Activated naive CD8-positive, alpha-beta T cell treated with anti-CD3 and anti-CD28 coated beads, Interleukin-2, amount 50 U/mL, for 24 hours (primary cell): Measurements from ENCODE around the gene TEX22.

Experiments used
- ATAC-seq: fragments of 150-1000 bp; cut with Tn5 transposase; one replicate; pipeline ENCODE4 v1.10.0; 2021
- DNase-seq: peaks from one replicate; pipeline ENCODE4 v3.0.0; 2021
- H3K27ac Mint-ChIP-seq: one replicate; pipeline ENCODE4 v1.8.0; 2021; ENCODE audit warnings: mild to moderate bottlenecking, mixed read lengths
- H3K27me3 Mint-ChIP-seq: one replicate; pipeline ENCODE4 v1.8.0; 2021; ENCODE audit warnings: mixed read lengths
- H3K36me3 Mint-ChIP-seq: one replicate; pipeline ENCODE4 v1.8.0; 2021; ENCODE audit warnings: low read depth, mixed read lengths
- H3K4me1 Mint-ChIP-seq: one replicate; pipeline ENCODE4 v1.8.0; 2021; ENCODE audit warnings: mixed read lengths
- H3K4me3 Mint-ChIP-seq: one replicate; pipeline ENCODE4 v1.8.0; 2021; ENCODE audit warnings: mild to moderate bottlenecking, moderate library complexity, mixed read lengths
- H3K9me3 Mint-ChIP-seq: one replicate; pipeline ENCODE4 v1.8.0; 2021; ENCODE audit warnings: mixed read lengths

TEX22 gene

GRCh38 chr14:105423488-105424195 is 25.3 kb downstream of the TEX22 start:
- H3K36me3 Mint-ChIP-seq, result peaks cover 38% of the 10 kb centered on the region
- no peak for ATAC-seq
- DNase-seq, result no peak
- peaks cover 34% of the 10 kb centered on the region for H3K4me1 Mint-ChIP-seq
- no peak overlapping the region for H3K27ac Mint-ChIP-seq
- no peak overlapping the region for H3K4me3 Mint-ChIP-seq
- no peaks in the 10 kb centered on the region for H3K27me3 Mint-ChIP-seq
- H3K9me3 Mint-ChIP-seq, result peaks cover 4% of the 10 kb centered on the region

- no peak for ATAC-seq
- no peaks in the 10 kb centered on the region for H3K27me3 Mint-ChIP-seq
- peaks cover 46% of the 10 kb centered on the region for H3K36me3 Mint-ChIP-seq
- no peak overlapping the region for H3K27ac Mint-ChIP-seq
- no peak for DNase-seq
- H3K9me3 Mint-ChIP-seq, result peaks cover 4% of the 10 kb centered on the region
- no peak overlapping the region for H3K4me3 Mint-ChIP-seq
- H3K4me1 Mint-ChIP-seq, result peaks cover 34% of the 10 kb centered on the region
Measured at GRCh38 chr14:105424861-105425260, 26.5 kb downstream of the TEX22 start.

- H3K4me3 Mint-ChIP-seq, result no peak overlapping the region
- no peak for ATAC-seq
- H3K27me3 Mint-ChIP-seq, result no peaks in the 10 kb centered on the region
- H3K27ac Mint-ChIP-seq, result no peak overlapping the region
- peaks cover 34% of the 10 kb centered on the region for H3K4me1 Mint-ChIP-seq
- peaks cover 4% of the 10 kb centered on the region for H3K9me3 Mint-ChIP-seq
- DNase-seq, result no peak
- H3K36me3 Mint-ChIP-seq, result peaks cover 56% of the 10 kb centered on the region
Measured at GRCh38 chr14:105425823-105426247, 27.5 kb downstream of the TEX22 start.

GRCh38 chr14:105426416-105427130 is 28.2 kb downstream of the TEX22 start:
- DNase-seq (no peak), ATAC-seq (no peak)
- Mint-ChIP-seq H3K36me3 (peaks cover 59% of the 10 kb centered on the region), H3K4me1 (peaks cover 31% of the 10 kb centered on the region), H3K4me3 (no peak overlapping the region), H3K27ac (no peak overlapping the region), H3K27me3 (no peaks in the 10 kb centered on the region), H3K9me3 (peaks cover 4% of the 10 kb centered on the region)

GRCh38 chr14:105427412-105427811 is 29.1 kb downstream of the TEX22 start:
- peaks cover 4% of the 10 kb centered on the region for H3K9me3 Mint-ChIP-seq
- peaks cover 23% of the 10 kb centered on the region for H3K4me1 Mint-ChIP-seq
- peaks cover 53% of the 10 kb centered on the region for H3K36me3 Mint-ChIP-seq
- H3K27ac Mint-ChIP-seq, result no peak overlapping the region
- H3K27me3 Mint-ChIP-seq, result no peaks in the 10 kb centered on the region
- ATAC-seq, result no peak
- DNase-seq, result no peak
- no peak overlapping the region for H3K4me3 Mint-ChIP-seq

- H3K27ac Mint-ChIP-seq, result no peak overlapping the region
- H3K27me3 Mint-ChIP-seq, result no peaks in the 10 kb centered on the region
- H3K36me3 Mint-ChIP-seq, result peaks cover 48% of the 10 kb centered on the region
- ATAC-seq, result no peak
- peaks cover 4% of the 10 kb centered on the region for H3K9me3 Mint-ChIP-seq
- H3K4me3 Mint-ChIP-seq, result no peak overlapping the region
- H3K4me1 Mint-ChIP-seq, result peaks cover 18% of the 10 kb centered on the region
- no peak for DNase-seq
Measured at GRCh38 chr14:105427936-105428485, 29.7 kb downstream of the TEX22 start.

GRCh38 chr14:105430042-105430441 is 31.7 kb downstream of the TEX22 start:
- Mint-ChIP-seq H3K9me3 (peaks cover 4% of the 10 kb centered on the region), H3K4me3 (no peak overlapping the region), H3K27me3 (no peaks in the 10 kb centered on the region), H3K27ac (no peak overlapping the region), H3K36me3 (peaks cover 49% of the 10 kb centered on the region), H3K4me1 (peaks cover 18% of the 10 kb centered on the region)
- ATAC-seq (no peak), DNase-seq (no peak)

GRCh38 chr14:105430565-105430964 is 32.2 kb downstream of the TEX22 start:
- Mint-ChIP-seq H3K9me3 (peaks cover 4% of the 10 kb centered on the region), H3K27ac (no peak overlapping the region), H3K36me3 (peaks cover 51% of the 10 kb centered on the region), H3K4me3 (no peak overlapping the region), H3K27me3 (no peaks in the 10 kb centered on the region), H3K4me1 (peaks cover 20% of the 10 kb centered on the region)
- ATAC-seq (no peak), DNase-seq (no peak)

- Mint-ChIP-seq H3K4me1 (peaks cover 21% of the 10 kb centered on the region), H3K4me3 (no peak overlapping the region), H3K9me3 (peaks cover 4% of the 10 kb centered on the region), H3K27me3 (no peaks in the 10 kb centered on the region), H3K36me3 (peaks cover 50% of the 10 kb centered on the region), H3K27ac (no peak overlapping the region)
- no peak for DNase-seq
- no peak for ATAC-seq
Measured at GRCh38 chr14:105431256-105431655, 32.9 kb downstream of the TEX22 start.

GRCh38 chr14:105432657-105433056 is 34.3 kb downstream of the TEX22 start:
- no peak overlapping the region for H3K4me3 Mint-ChIP-seq
- H3K4me1 Mint-ChIP-seq, result peaks cover 13% of the 10 kb centered on the region
- H3K27ac Mint-ChIP-seq, result no peak overlapping the region
- DNase-seq (no peak), ATAC-seq (no peak)
- H3K9me3 Mint-ChIP-seq, result no peaks in the 10 kb centered on the region
- H3K36me3 Mint-ChIP-seq, result peaks cover 39% of the 10 kb centered on the region
- H3K27me3 Mint-ChIP-seq, result no peaks in the 10 kb centered on the region

- Mint-ChIP-seq H3K27me3 (no peaks in the 10 kb centered on the region), H3K36me3 (peaks cover 36% of the 10 kb centered on the region), H3K9me3 (no peaks in the 10 kb centered on the region)
Measured at GRCh38 chr14:105433161-105433605, 34.8 kb downstream of the TEX22 start.

GRCh38 chr14:105436402-105436801 is 38.1 kb downstream of the TEX22 start:
- peaks cover 11% of the 10 kb centered on the region for H3K36me3 Mint-ChIP-seq
- DNase-seq, result no peak
- no peak for ATAC-seq
- no peaks in the 10 kb centered on the region for H3K27me3 Mint-ChIP-seq
- H3K4me1 Mint-ChIP-seq, result peaks cover 8% of the 10 kb centered on the region
- H3K27ac Mint-ChIP-seq, result no peak overlapping the region
- no peaks in the 10 kb centered on the region for H3K9me3 Mint-ChIP-seq
- no peak overlapping the region for H3K4me3 Mint-ChIP-seq

More at GRCh38 chr14:105433161-105433605, 34.8 kb downstream of the TEX22 start:
- Mint-ChIP-seq H3K4me1 (peaks cover 10% of the 10 kb centered on the region), H3K27ac (no peak overlapping the region), H3K4me3 (no peak overlapping the region)
- DNase-seq, result no peak
- ATAC-seq, result no peak

GRCh38 chr14:105436891-105437722 is 38.8 kb downstream of the TEX22 start:
- ATAC-seq (no peak), DNase-seq (no peak)
- Mint-ChIP-seq H3K27ac (no peak overlapping the region), H3K4me3 (no peak overlapping the region), H3K36me3 (peaks cover 15% of the 10 kb centered on the region), H3K9me3 (no peaks in the 10 kb centered on the region), H3K27me3 (no peaks in the 10 kb centered on the region), H3K4me1 (peaks cover 8% of the 10 kb centered on the region)

- peaks cover 8% of the 10 kb centered on the region for H3K4me1 Mint-ChIP-seq
- no peaks in the 10 kb centered on the region for H3K9me3 Mint-ChIP-seq
- H3K4me3 Mint-ChIP-seq, result no peak overlapping the region
- DNase-seq, result no peak
- no peaks in the 10 kb centered on the region for H3K27me3 Mint-ChIP-seq
- H3K36me3 Mint-ChIP-seq, result peaks cover 15% of the 10 kb centered on the region
- no peak for ATAC-seq
- H3K27ac Mint-ChIP-seq, result no peak overlapping the region
Measured at GRCh38 chr14:105437723-105438500, 39.6 kb downstream of the TEX22 start.
